ENCODE results near the gene L3MBTL2. TPM values are rescaled to one million over a fixed set of nuclear protein-coding genes. Genes with fewer than 3 reads are reported as not detected.

L3MBTL2 gene
- total and polyA plus RNA-seq, 2 of the 13 experiments (the other 11 are each of a cell fraction or from before 2014, with no cell fraction given): 13.8 to 33.7 TPM

DNA sequence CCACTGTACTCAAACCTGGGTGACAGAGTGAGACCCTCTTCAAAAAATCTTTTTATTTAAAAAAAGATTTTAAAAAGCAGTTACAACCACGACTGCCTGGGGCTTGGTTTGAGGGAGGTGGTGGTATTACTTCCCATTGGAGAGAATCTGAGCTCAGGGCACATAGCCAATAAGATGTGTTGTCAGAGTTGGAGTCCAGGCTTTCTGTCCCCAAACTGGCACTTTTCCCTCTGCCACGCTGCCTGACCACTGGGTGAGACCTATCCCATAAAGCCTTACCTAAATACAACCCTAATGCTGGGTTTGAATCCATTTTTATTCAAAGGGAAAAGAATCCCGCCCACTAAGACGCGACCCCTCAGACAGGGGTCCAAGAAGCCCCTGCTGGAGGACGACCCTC, 24.1 kb downstream of the L3MBTL2 start:
- H4K20me1 ChIP-seq (ENCODE audit: insufficient read depth, low read length): no peaks in the 10 kb centered on the region
- POLR2A ChIA-PET: no interaction called here
- no TSS peak for BruUV-seq (replicated peaks)
- FAIRE-seq: no peak
- TF ChIP-seq ZNF160 (CRISPR knock-in tag; IDR thresholded peaks at IDR 0.05): no peak
- no peak for TF ChIP-seq NCOA2 (CRISPR knock-in tag; IDR thresholded peaks at IDR 0.05)
- TF ChIP-seq TBX2 (CRISPR knock-in tag; IDR thresholded peaks at IDR 0.05; ENCODE audit: borderline replicate concordance): no peak
- no peak for TF ChIP-seq NAIF1 (CRISPR knock-in tag; IDR thresholded peaks at IDR 0.05; ENCODE audit: borderline replicate concordance)
- no peak for TF ChIP-seq ZBTB3 (CRISPR knock-in tag; IDR thresholded peaks at IDR 0.05; ENCODE audit: borderline replicate concordance, low read depth)
- TF ChIP-seq NR2F1 (CRISPR knock-in tag; IDR thresholded peaks at IDR 0.05): no peak
- TF ChIP-seq ZNF761 (CRISPR knock-in tag; conservative IDR thresholded peaks at IDR 0.05): no peak
- TF ChIP-seq KMT2B (CRISPR knock-in tag; IDR thresholded peaks at IDR 0.05): no peak
- no peak for TF ChIP-seq WIZ (CRISPR knock-in tag; IDR thresholded peaks at IDR 0.05)
- no peak for TF ChIP-seq U2AF2 (IDR thresholded peaks at IDR 0.05; ENCODE audit: low read depth, low read length)
- TF ChIP-seq PLSCR1 (CRISPR knock-in tag; IDR thresholded peaks at IDR 0.05; ENCODE audit: borderline replicate concordance): no peak
- no peaks in the 10 kb centered on the region for H3K4me1 ChIP-seq (ENCODE audit: insufficient read depth, low read length)
- no peak overlapping the region for H3K4me3 ChIP-seq (replicated peaks in 1 of 3; ENCODE audit: insufficient read depth in 1 of 3, low read depth in 2 of 3, low read length in 3 of 3)
- H3K9ac ChIP-seq (ENCODE audit: insufficient read depth, low read depth, low read length): no peak overlapping the region
- no peaks in the 10 kb centered on the region for H3K79me2 ChIP-seq (ENCODE audit: insufficient read depth, low read length)
- H3K4me2 ChIP-seq (ENCODE audit: low read depth, low read length): no peak overlapping the region
- no peak overlapping the region for H2AFZ ChIP-seq (ENCODE audit: low read length)
- peaks cover 15 to 22% of the 10 kb centered on the region in 2 experiments; a peak in 4 of 5 replicates for H3K36me3 ChIP-seq (replicated peaks in 1 of 2; ENCODE audit: control insufficient read depth in 1 of 2, insufficient read depth in 2 of 2, low read length in 2 of 2)
- H3K27ac ChIP-seq (ENCODE audit: extremely low read length, insufficient read depth, low read length): no peak overlapping the region
- no peaks in the 10 kb centered on the region for H3K27me3 ChIP-seq (ENCODE audit: control insufficient read depth in 1 of 2, insufficient read depth in 2 of 2, low read length in 2 of 2)
- H3K9me3 ChIP-seq (ENCODE audit: low read length): no peaks in the 10 kb centered on the region
- in situ Hi-C loops (cut with HindIII; ENCODE audit: extremely low pct_ligation_motif_present, low pct_unique_long_range_greater_than_20kb): no loop called here
- CTCF ChIA-PET (ENCODE audit: low intra/inter-chr PET ratio, low total read pairs): no interaction called here
- intact Hi-C loops (cut with micrococcal nuclease; ENCODE audit: unreplicated experiment): no loop called here
- WGBS (ENCODE audit: low lambda C conversion rate): 88% methylated on average over 6 of the region's 6 CpGs
- ATAC-seq: no peak
- DNase-seq (ENCODE audit: low spot score): no peak
